Parathyroid adenoma (tissue), 2 donors: ENCODE results near the gene FKBP15.
"Not testable (repeated sequence)": the region's sequence is repeated elsewhere in the genome, so short reads cannot be mapped to it uniquely, and the experiment has no call there.

Source experiments
- H2AFZ ChIP-seq: fragments of 300-600 bp; sonication (generic); one replicate; pipeline ENCODE4 v1.7.0; 2017; ENCODE audit warnings: antibody characterized with exemption, mild to moderate bottlenecking
- H3K27ac ChIP-seq: fragments of 300-600 bp; sonication (generic); one replicate; pipeline ENCODE4 v1.7.0; 2017
- H3K27me3 ChIP-seq: fragments of 300-600 bp; sonication (generic); one replicate; pipeline ENCODE4 v1.7.0; 2017; ENCODE audit warnings: low read length; ENCODE audit not compliant: control insufficient read depth, insufficient read depth
- H3K36me3 ChIP-seq: fragments of 300-600 bp; sonication (generic); one replicate; pipeline ENCODE4 v1.7.0; 2017; ENCODE audit warnings: low read length; ENCODE audit not compliant: control insufficient read depth, insufficient read depth
- H3K4me1 ChIP-seq: fragments of 300-600 bp; sonication (generic); one replicate; pipeline ENCODE4 v1.7.0; 2017; ENCODE audit warnings: control low read depth
- H3K4me2 ChIP-seq: fragments of 300-600 bp; sonication (generic); one replicate; pipeline ENCODE4 v1.7.0; 2017; ENCODE audit warnings: low read length
- H3K4me3 ChIP-seq: fragments of 300-600 bp; sonication (generic); one replicate; pipeline ENCODE4 v1.7.0; 2017; ENCODE audit warnings: low read depth, low read length
- H3K79me2 ChIP-seq: fragments of 300-600 bp; sonication (generic); one replicate; pipeline ENCODE4 v1.7.0; 2017; ENCODE audit warnings: control low read depth
- H3K9ac ChIP-seq: fragments of 300-600 bp; sonication (generic); one replicate; pipeline ENCODE4 v1.7.0; 2017; ENCODE audit warnings: mild to moderate bottlenecking
- H3K9me3 ChIP-seq: fragments of 300-600 bp; sonication (generic); one replicate; pipeline ENCODE4 v1.7.0; 2017; ENCODE audit warnings: low read length; ENCODE audit not compliant: control insufficient read depth
- TF ChIP-seq, protein P1 (sequence below): fragments of 300-600 bp; sonication (generic); IDR thresholded peaks from one replicate; pipeline ENCODE4 v1.7.0; 2017; ENCODE audit warnings: antibody characterized with exemption, mild to moderate bottlenecking
- donor health status: primary hyperparathyroidism.

The FKBP15 gene

DNA sequence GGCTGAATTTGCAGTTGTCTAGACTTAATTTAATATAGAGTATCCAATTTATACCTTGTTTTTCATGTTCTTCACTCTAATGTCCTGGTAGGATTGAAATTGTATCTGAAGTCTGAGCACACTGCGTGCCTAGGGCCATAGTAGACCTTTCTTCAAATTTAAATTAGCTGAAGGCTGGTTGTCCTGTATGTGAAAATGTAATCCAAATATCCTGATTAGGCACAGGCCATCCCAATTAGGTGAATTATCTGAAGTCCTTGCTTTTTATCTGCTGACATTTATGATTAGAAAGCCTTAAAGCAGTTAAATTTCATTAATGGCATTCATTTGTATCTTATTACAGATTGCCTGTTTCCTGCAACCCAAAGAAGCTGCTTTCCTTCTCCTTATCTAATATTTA lies 33.9 kb upstream of the FKBP15 start:
- Histone ChIP-seq H3K27ac (no peak overlapping the region), H3K9ac (no peak overlapping the region)

GRCh38 chr9:113250807-113251206 lies 29.7 kb upstream of the FKBP15 start:
- no peak overlapping the region for H2AFZ ChIP-seq
- TF ChIP-seq, protein P1, sequence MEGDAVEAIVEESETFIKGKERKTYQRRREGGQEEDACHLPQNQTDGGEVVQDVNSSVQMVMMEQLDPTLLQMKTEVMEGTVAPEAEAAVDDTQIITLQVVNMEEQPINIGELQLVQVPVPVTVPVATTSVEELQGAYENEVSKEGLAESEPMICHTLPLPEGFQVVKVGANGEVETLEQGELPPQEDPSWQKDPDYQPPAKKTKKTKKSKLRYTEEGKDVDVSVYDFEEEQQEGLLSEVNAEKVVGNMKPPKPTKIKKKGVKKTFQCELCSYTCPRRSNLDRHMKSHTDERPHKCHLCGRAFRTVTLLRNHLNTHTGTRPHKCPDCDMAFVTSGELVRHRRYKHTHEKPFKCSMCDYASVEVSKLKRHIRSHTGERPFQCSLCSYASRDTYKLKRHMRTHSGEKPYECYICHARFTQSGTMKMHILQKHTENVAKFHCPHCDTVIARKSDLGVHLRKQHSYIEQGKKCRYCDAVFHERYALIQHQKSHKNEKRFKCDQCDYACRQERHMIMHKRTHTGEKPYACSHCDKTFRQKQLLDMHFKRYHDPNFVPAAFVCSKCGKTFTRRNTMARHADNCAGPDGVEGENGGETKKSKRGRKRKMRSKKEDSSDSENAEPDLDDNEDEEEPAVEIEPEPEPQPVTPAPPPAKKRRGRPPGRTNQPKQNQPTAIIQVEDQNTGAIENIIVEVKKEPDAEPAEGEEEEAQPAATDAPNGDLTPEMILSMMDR = no peak
- H3K9me3 ChIP-seq = no peaks in the 10 kb centered on the region
- no peaks in the 10 kb centered on the region for H3K36me3 ChIP-seq
- no peak overlapping the region for H3K27ac ChIP-seq
- H3K79me2 ChIP-seq = peaks cover 3% of the 10 kb centered on the region
- H3K4me2 ChIP-seq = no peak overlapping the region
- H3K9ac ChIP-seq = no peak overlapping the region
- H3K4me3 ChIP-seq = no peak overlapping the region
- H3K27me3 ChIP-seq = no peaks in the 10 kb centered on the region
- no peaks in the 10 kb centered on the region for H3K4me1 ChIP-seq

More for the DNA sequence above, 33.9 kb upstream of the FKBP15 start:
- Histone ChIP-seq H3K27me3 (no peaks in the 10 kb centered on the region), H3K4me1 (no peaks in the 10 kb centered on the region), H3K9me3 (no peaks in the 10 kb centered on the region), H3K79me2 (peaks cover 3% of the 10 kb centered on the region), H2AFZ (no peak overlapping the region), H3K36me3 (no peaks in the 10 kb centered on the region), H3K4me2 (no peak overlapping the region), H3K4me3 (no peak overlapping the region)
- TF ChIP-seq, protein P1 = no peak

GRCh38 chr9:113249661-113250060 lies 28.6 kb upstream of the FKBP15 start:
- H2AFZ ChIP-seq, H3K36me3 ChIP-seq, H3K4me1 ChIP-seq, H3K79me2 ChIP-seq, H3K9me3 ChIP-seq, H3K4me2 ChIP-seq, H3K9ac ChIP-seq, H3K4me3 ChIP-seq, H3K27me3 ChIP-seq, H3K27ac ChIP-seq: not testable (repeated sequence)

DNA sequence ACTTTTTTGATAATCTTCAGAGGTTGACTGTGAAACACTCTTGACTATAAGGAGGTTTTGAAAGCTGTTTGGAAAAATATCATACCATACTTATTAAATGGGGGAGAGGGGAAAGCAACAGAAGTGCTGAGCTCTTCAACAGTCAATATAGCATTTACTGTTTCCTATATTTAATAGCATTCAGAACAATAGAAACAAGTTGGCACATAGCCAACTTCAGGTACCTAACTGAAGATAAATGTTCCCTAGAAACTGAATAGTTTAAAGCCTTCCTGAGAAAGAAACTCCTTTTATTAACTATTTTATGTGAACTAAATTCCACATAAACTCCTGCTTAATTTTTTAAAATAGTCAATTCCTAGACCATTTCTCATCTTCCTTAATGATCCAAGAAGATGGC lies 26.6 kb upstream of the FKBP15 start:
- TF ChIP-seq, protein P1 = no peak
- Histone ChIP-seq H3K4me1 (no peaks in the 10 kb centered on the region), H3K9ac (no peak overlapping the region), H3K9me3 (no peaks in the 10 kb centered on the region), H3K27ac (no peak overlapping the region), H3K36me3 (no peaks in the 10 kb centered on the region), H3K4me2 (no peak overlapping the region), H2AFZ (no peak overlapping the region), H3K4me3 (no peak overlapping the region), H3K27me3 (no peaks in the 10 kb centered on the region), H3K79me2 (peaks cover 3% of the 10 kb centered on the region)

GRCh38 chr9:113246928-113247327 lies 25.9 kb upstream of the FKBP15 start:
- TF ChIP-seq, protein P1 = no peak
- Histone ChIP-seq H3K79me2 (peaks cover 3% of the 10 kb centered on the region), H3K4me3 (no peak overlapping the region), H3K4me1 (no peaks in the 10 kb centered on the region), H3K9me3 (no peaks in the 10 kb centered on the region), H3K36me3 (no peaks in the 10 kb centered on the region), H3K9ac (no peak overlapping the region), H3K27ac (no peak overlapping the region), H3K27me3 (no peaks in the 10 kb centered on the region), H3K4me2 (no peak overlapping the region), H2AFZ (no peak overlapping the region)
